Gastroesophageal sphincter (tissue), 4 donors: ENCODE results near the gene DLK1. TPM values are rescaled to one million over a fixed set of nuclear protein-coding genes. Genes with fewer than 3 reads are reported as not detected.

ENCODE experiments used
- ATAC-seq: fragments of 150-250 bp; one replicate; pipeline ENCODE4 v1.9.1; 2016; ENCODE audit warnings: mild to moderate bottlenecking, moderate library complexity
- H3K27ac ChIP-seq, 4 donors: fragments of 200-600 bp; sonication (generic) in 3 of 4; 1 replicate in 3 of 4; 2 replicates in 1 of 4; pipeline ENCODE4 v1.5.1; 2016 to 2019
- H3K27me3 ChIP-seq: fragments of 200-600 bp; sonication (generic); one replicate; pipeline ENCODE4 v1.5.1; 2019
- H3K36me3 ChIP-seq, 2 donors: fragments of 200-600 bp; sonication (generic); one replicate each; pipeline ENCODE4 v1.5.1; 2019; ENCODE audit warnings: control low read depth in 1 of 2
- H3K4me1 ChIP-seq, 3 donors: fragments of 200-600 bp; sonication (generic); 1 replicate in 2 of 3; 2 replicates in 1 of 3; pipeline ENCODE4 v1.5.1; 2016 to 2019; ENCODE audit warnings: control low read depth in 2 of 3
- H3K4me3 ChIP-seq, 2 donors: fragments of 200-600 bp; sonication (generic); one replicate each; pipeline ENCODE4 v1.5.1; 2019; ENCODE audit warnings: mild to moderate bottlenecking in 1 of 2, moderate library complexity in 1 of 2
- H3K9me3 ChIP-seq, 3 donors: fragments of 200-600 bp; sonication (generic); one replicate each; pipeline ENCODE4 v1.5.1; 2017 to 2019; ENCODE audit warnings: control low read depth in 2 of 3
- CTCF ChIP-seq, 4 experiments: fragments of 200-600 bp in 2 of 4; fragments of 450-650 bp in 2 of 4; sonication (generic) in 1 of 4; IDR thresholded peaks; one replicate each; pipeline ENCODE4 v1.5.1; 2017 to 2019; ENCODE audit warnings: antibody characterized with exemption in 4 of 4, mild to moderate bottlenecking in 2 of 4, moderate library complexity in 2 of 4
- EP300 ChIP-seq: sonication (generic); formaldehyde crosslinking; IDR thresholded peaks from one replicate; pipeline ENCODE4 v1.6.1; 2017; ENCODE audit warnings: antibody characterized with exemption, mild to moderate bottlenecking
- POLR2A ChIP-seq, 2 donors: fragments of 450-650 bp; IDR thresholded peaks; one replicate each; pipeline ENCODE4 v1.6.1; 2017; ENCODE audit warnings: antibody characterized with exemption in 2 of 2, mild to moderate bottlenecking in 2 of 2, moderate library complexity in 1 of 2
- POLR2AphosphoS5 ChIP-seq: sonication (generic); formaldehyde crosslinking; IDR thresholded peaks from one replicate; pipeline ENCODE4 v1.6.1; 2017; ENCODE audit warnings: antibody characterized with exemption
- WGBS, 2 donors: methylation state at CpG; one replicate each; pipeline ENCODE4 v1.1.5; 2018; ENCODE audit warnings: low coverage in 1 of 2; 5-methylcytosine and 5-hydroxymethylcytosine counted together
- total RNA-seq, 4 donors: library from RNA; depleted of rRNA; stranded (reverse); fragments of >200 nt; gene quantifications; one replicate each; pipeline ENCODE4 v1.1.0, GENCODE V29; 2016

Gene DLK1
- total RNA-seq, 4 donors from 2014 or later = not detected

GRCh38 chr14:100787659-100788058 is 61.0 kb downstream of the DLK1 start:
- Histone ChIP-seq H3K4me1 (no peaks in the 10 kb centered on the region), H3K9me3 (no peaks in the 10 kb centered on the region), H3K4me3 (no peak overlapping the region), H3K36me3 (no peaks in the 10 kb centered on the region), H3K27ac (no peak overlapping the region), H3K27me3 (peaks cover 45% of the 10 kb centered on the region)
- no peak for TF ChIP-seq EP300
- no peak for TF ChIP-seq POLR2A (IDR thresholded peaks at IDR 0.05)
- TF ChIP-seq POLR2AphosphoS5 = no peak
- TF ChIP-seq CTCF (IDR thresholded peaks at IDR 0.05) = no peak
- no peak for ATAC-seq
- 100% methylated on average over 2 to 3 of the region's 14 CpGs for WGBS, 2 donors

Other genes with a start within 250 kb of the DLK1 start
- gene BEGAIN, start 139.5 kb upstream of the DLK1 start, total RNA-seq = 1 to 10 TPM; 3.9 to 5.6 (median 4.2) TPM
- gene MEG3, start 99.2 kb downstream of the DLK1 start, total RNA-seq = 10 to 100 TPM in 3 of 4 donors, 1 to 10 TPM in 1; 7.5 to 59.0 (median 36.7) TPM
- under 1 TPM in 1 of 4 donors, not detected in 3; 0.31 TPM for gene RTL1, start 176.8 kb downstream of the DLK1 start, total RNA-seq